GM21390 (cell line): ENCODE results near the gene CCDC148.
A peak's percentile ranks its signal among the peaks of the same experiment; 100 is the strongest.
"Not testable (repeated sequence)": the region's sequence is repeated elsewhere in the genome, so short reads cannot be mapped to it uniquely, and the experiment has no call there.

Experiments
- ATAC-seq: cut with Tn5 transposase; IDR thresholded peaks from one replicate; pipeline ENCODE4 v1.9.1; 2021; ENCODE audit not compliant: unreplicated experiment

Gene CCDC148

GRCh38 chr2:158482594-158482993 is 26.0 kb upstream of the CCDC148 start:
- no peak for ATAC-seq

DNA sequence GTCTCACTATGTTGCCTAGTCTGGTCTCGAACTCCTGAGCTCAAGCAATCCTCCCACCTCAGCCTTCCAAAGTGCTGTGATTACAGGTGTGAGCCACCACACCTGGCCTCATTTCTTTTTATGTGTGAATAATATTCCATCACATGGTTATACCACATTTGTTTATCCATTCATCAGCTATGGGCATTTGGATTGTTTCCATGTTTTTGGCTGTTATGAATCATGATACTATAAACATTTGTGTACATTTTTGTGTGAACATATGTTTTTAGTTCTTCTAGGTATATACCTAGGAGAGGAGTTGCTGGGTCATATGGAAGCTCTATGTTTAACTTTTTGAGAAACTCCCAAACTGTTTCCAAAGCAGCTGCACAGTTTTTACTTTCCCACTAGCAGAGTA is 24.6 kb upstream of the CCDC148 start:
- no peak for ATAC-seq

GRCh38 chr2:158478816-158479215 is 22.3 kb upstream of the CCDC148 start:
- no peak for ATAC-seq

DNA sequence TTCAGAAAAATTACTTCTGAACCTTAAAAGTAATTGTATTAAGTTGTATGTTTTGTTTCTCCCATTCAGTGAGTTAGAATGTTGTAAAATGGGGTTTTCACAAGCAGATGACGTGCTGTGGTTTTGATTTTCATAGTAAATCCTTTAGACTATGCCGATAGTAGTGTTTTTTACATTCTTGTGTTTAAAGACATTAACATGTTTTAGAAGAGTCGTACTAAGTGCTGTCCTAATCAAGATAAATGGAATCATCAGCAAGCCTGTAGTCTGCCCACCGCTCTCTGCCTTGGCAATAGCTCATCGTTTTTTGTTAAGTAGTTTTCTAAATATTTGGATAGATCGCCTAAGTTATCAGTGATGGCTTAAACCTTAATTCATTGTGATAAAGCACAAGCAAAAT is 21.7 kb upstream of the CCDC148 start:
- ATAC-seq = no peak

- ATAC-seq = no peak
Measured at GRCh38 chr2:158477202-158477601, 20.6 kb upstream of the CCDC148 start.

GRCh38 chr2:158474526-158475011 is 18.0 kb upstream of the CCDC148 start:
- ATAC-seq = not testable (repeated sequence)

GRCh38 chr2:158473719-158474392 is 17.3 kb upstream of the CCDC148 start:
- ATAC-seq = no peak

- ATAC-seq = not testable (repeated sequence)
Measured at GRCh38 chr2:158473300-158473699, 16.7 kb upstream of the CCDC148 start.

DNA sequence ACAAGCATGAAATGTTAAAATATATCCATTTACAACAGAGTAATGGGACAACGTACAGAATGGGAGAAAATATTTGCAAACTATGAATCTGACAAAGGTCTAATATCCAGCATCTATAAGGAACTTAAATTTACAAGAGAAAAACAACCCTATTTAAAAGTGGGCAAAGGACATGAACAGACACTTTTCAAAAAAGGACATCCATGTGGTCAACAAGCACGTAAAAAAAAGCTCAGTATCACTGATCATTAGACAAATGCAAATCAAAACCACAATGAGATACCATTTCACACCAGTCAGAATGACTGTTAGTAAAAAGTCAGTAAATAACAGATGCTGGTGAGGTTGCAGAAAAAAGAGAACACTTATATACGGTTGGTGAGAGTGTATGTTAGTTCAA is 16.3 kb upstream of the CCDC148 start:
- ATAC-seq = not testable (repeated sequence)

DNA sequence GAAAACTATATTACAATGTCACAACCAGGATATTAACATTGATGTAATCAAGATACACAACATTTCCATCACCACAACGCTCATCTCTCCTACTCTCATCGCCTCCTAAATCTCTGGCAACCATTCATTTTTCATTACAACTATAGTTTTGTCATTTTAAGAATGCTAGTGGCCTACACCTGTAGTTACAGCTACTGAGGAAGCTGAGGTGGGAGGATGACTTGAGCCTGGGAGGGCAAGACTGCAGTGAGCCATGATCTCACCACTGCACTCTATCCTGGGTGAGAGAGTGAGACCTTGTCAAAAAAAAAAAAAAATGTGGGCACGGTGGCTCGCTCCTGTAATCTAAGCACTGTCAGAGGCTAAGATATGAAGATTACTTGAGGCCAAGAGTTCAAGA is 10.7 kb upstream of the CCDC148 start:
- ATAC-seq = no peak

DNA sequence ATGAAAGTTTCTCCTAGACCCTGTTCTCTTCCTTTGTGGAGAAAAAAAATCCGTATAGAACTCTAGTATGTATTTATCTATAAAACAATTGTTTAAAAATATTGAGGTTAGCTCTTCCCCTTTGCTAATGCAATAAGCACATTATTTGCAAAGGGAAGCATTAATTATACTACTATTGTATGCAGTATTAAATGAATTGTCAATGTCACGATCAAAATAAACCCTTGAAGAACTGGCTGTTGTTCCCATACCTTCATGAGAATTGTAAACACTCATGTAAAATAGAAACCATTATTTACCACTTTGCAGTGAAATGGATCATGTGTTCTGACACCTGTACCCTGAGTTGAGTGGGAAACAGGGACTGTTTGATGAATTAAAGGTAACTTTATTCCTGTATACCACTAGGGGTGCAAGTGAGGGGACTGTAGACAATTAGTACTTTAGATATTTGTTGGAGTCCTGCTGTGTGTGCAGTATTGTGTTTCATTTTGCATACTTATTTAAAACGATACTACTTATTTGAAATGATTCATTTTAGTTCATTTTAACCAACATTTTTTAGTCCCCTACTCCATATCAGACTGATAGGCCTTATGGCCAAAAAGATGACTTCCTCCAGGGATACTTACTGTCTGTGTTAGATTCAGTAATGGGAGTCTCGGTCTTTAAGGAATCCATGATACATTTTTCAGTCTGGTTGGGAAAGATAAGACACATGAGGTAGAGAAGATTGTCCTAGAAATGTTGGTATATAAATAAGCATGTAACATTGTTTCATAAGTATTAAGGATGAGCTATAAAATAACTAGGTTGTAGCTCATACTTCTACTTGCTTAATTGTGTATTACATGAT is 8.1 kb upstream of the CCDC148 start:
- ATAC-seq = peak; percentile 56

DNA sequence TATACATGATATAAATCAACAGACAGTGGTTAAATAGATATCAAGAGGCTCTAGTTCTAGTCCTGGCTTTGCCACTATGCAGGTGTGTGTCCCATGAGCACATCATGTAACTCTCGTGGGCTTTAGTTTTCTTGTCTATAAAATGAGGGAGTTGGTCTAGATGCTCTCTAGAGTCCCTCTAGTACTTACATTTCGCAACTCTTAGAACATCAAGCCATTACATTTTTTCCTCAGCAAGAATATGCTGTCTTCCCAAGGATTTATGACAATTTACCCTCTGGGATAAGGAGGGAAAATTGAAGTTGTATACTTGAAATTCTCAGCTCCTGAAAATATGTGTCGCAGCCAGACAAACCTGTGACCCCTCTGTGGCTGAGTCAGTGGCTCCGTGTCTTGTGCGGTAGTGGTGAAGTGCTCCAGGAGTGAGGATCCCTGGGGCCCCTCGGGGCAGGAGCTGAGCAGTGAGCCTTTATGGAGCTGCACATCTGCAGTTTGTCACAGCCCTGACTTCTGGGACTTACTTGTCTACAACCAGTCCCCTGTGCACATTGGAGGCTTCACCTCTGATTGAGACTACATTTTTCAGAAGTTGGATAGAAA is 7.0 kb upstream of the CCDC148 start:
- ATAC-seq = no peak

GRCh38 chr2:158460632-158461297 is 4.2 kb upstream of the CCDC148 start:
- no peak for ATAC-seq

DNA sequence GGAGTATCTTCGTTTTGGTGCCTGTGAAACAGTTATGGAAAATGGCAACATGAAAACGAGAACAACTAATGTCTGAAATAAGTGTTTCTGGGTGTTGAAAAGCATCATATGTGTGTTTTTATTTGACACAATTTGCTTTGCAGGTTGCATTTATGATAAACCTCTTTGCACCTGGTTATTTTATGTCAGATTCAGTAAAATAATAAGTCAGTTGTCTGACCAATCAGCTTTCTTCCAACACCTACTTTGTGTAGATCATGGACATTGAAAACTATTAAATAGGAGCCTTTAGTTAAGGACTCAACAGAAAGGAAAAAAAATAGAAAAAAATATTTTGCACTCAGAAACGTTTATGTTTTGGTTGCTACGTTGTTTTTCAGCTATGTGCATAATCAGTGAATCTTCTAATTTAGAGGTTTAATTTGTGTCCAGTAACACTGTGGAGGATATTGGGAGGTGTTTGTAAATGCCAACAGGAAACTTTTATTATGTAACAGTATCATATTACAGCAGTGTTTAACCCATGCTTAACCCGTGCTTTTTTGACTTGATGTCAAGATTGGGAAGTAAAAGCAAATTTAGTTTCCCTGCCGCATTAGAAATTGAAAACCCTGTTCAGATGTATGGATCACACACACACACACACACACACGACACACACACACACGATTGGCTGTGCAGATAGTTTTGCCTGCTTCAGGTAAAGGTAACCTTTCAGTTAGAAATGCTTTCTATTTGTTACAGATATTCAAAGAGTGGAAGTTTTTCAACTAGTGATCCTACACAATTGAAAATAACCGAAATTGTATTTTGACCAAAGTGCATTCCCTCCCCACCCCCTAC is 2.8 kb upstream of the CCDC148 start:
- no peak for ATAC-seq

GRCh38 chr2:158458617-158458920 is 2.0 kb upstream of the CCDC148 start:
- ATAC-seq = no peak

DNA sequence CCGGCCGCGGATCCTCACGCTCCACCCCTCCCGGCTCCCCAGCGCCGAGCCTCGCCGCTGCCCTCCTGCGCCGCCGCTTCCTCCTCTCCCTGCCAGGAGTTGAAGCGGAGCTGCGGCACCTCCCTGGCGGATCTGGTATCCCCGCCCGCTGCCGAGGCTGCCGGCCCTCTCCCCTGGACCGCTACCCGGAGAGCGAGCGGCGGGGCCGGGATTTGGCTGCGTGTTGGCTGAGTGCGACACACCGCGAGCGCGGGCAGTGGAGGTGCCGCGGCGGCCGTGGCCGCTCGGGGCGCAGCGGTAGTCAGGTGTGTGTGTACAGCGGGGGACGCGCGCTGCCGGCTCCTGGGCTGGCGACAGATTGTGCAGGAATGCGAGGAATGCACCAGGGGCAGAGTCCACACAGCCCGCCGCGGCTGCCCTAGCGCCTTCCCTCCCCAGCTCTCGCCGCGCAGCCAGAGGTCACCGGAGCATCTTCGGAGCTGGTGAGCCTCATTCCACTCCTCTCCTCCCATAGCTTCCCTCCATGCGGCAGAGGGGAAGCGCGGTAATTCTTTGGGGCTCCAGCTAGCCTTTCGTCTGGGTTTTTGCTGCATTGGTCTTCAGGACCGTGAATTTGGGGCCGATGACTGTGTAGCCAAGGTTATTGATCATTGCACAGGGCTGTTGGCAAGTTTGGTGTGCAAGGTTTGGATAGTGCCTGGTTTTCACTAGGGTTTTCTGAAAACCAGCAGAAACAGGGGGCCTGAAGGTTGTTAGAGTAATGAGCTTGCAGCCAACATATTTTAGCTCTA is 1.5 kb upstream of the CCDC148 start:
- ATAC-seq = peak; percentile 50

DNA sequence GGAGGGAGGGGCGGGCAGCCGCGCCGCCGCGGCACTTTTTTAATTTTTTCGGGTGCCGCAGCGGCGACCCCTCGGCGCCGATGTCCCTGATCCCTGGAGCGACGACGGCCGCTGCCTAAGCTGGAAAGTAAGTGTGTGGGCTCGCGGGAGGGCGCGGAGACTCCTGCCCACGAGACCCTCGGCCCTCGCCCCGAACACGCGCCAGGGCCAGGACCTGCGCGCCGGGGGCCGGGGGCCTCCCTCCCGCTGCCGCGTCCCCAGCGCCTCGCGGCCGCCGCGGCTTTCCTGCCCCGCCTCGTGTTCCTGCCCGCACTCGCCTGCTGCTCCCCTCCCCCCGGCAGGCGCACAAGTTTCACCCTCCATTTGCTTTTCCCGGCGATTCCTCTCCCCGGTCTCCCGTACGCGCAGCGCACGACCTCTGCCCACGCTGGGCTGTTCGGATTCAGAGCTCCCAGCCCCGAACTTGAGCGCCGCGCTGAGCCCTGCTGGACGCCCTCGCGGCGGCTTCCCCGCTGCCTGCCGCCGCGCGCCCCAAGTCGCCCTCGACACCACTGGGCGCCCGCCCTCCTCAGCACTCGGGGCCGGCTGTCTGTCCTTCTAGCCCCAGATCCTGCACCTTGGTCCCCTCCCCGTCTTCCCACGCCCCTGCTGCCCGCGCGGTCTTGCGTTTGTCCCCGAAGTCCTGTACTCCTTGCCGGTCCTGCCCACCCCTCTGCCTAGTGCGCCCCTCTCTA is 706 bp upstream of the CCDC148 start:
- ATAC-seq = peak; percentile 29

- ATAC-seq = no peak
Measured at GRCh38 chr2:158443606-158444005, 12.9 kb downstream of the CCDC148 start.

- ATAC-seq = not testable (repeated sequence)
Measured at GRCh38 chr2:158439062-158439461, 17.5 kb downstream of the CCDC148 start.
